HG02884 (cell line): ENCODE measurements around the gene SH3D19.
"Not testable (repeated sequence)": the region's sequence is repeated elsewhere in the genome, so short reads cannot be mapped to it uniquely, and the experiment has no call there.

Experiments
- ATAC-seq: cut with Tn5 transposase; IDR thresholded peaks from one replicate; pipeline ENCODE4 v1.9.1; 2021; ENCODE audit warnings: mild to moderate bottlenecking, moderate library complexity; ENCODE audit not compliant: unreplicated experiment

SH3D19 gene

DNA sequence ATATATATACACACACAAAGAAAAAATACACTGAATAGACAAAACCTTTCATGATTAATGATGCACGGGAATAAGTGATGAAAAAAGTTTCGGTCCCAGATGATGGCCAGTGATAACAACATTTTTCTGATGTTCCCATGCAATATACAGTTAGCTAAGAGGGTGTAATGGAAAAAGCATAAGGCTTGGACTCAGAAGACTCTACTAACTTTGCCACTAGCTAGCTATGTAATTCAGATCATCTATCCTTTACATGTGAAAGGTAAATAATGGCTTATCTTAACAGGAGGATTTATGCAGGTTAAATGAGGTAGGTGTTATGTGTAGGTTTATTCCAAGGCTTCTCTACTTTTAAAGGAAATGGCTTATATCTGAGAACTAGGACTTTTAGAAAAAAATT is 221.6 kb downstream of the SH3D19 start:
- ATAC-seq, result no peak

DNA sequence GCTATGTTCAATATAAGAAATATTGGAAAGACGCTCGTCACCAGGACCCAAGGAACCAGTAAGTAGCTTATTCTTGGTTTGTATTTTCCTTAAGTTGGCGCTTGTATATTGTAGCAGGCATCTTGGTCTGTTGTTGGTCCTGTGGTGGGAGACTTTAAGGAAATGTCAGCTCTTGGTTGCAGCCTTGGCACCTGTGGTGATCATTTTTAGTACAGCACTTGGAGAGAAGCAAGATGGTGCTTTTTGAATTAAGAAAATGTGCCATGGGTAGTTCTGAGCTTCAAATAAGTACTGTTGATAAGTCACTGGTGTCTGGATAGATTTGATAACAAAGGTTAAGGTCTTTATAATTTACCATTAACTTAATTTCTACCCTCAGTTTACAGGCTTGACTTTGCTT is 224.9 kb downstream of the SH3D19 start:
- no peak for ATAC-seq

DNA sequence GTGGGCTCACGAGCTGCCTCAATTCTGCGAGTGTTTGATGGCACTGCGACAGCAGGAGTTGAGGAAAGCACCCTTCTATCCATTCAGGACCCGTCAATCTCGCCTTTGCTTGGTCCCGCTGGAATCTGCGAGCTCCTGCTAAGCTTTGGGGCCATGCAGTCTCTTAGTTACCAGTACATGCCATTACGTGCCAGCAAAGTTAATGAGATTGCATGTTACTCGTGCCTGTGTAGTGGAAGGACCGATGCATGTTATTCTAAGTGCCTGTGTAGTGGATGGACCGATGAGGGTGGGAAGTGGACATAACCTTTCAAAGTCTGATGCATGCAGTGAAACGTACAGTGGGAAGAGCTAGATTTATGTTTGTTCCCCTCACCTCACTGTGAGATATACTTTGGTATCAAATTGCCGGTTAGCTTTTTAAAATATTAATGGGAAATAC is 225.4 kb downstream of the SH3D19 start:
- ATAC-seq, result no peak

DNA sequence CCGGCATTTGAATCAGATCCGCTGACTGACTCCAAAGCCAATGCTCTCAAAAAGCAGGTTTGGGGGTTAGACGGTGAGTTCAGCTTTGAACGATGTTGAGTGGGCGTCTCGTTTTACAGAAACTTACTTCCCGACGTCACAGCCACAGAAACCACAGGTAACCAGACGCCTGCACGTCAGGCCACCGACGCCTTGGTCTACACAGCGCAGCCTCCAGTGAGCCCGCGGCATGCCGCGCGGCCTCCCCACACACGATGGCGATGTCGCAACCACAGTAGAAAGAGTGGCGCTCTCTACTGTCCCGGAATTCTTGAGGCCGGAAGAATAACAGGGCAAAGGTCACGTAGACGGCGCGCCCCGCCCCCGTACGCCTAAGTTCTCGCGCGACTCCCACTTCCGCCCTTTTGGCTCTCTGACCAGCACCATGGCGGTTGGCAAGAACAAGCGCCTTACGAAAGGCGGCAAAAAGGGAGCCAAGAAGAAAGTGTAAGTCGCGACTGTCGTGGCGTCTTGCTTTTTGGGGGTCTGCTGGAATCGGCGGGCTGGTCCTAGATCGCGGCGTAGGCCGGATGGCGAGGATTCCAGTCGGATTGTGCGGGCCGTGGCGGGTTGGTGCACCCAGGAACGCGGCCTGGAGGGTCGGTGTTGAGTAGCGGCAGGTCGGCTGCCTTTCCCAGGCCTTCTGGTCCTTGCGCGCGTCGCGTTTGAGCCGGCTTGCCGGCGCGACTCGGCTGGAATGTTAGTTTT is 226.0 kb downstream of the SH3D19 start, which contains the start of gene RPS3A:
Gene RPS3A, plus strand, starts transcription at position 400 of the 747 bp plus-strand sequence. Its CDS starts 25 bp downstream, at position 425.
- ATAC-seq, result peak; percentile 91

DNA sequence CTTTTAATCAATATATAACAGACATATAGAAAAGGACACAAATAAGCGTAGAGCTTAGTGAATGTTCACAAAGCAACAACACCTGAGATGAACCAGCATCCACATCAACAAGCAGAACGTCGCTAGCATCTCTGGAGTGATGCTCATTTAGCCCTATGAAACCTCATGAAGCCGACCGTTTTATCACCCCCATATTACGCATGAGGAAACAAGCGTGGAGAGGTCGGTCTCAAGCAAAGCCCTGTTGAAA is 226.5 kb downstream of the SH3D19 start:
- no peak for ATAC-seq

DNA sequence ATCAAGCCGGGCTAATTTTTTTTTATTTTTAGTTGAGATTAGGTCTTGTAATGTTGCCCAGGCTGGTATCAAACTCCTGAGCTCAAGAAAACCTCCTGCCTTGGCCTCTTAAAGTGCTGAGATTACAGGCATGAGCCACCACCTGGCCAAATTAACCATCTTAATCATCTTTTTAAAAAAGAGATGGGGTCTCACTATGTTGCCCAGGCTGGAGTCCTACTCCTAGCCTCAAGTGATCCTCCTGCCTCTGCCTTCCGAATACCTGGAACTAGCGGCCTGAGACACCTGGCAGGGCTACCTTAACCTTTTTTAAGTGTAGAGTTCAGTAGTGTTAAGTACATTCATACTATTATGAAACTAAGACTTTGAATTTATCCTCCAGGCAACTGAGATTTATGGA is 227.6 kb downstream of the SH3D19 start:
- ATAC-seq, result no peak

DNA sequence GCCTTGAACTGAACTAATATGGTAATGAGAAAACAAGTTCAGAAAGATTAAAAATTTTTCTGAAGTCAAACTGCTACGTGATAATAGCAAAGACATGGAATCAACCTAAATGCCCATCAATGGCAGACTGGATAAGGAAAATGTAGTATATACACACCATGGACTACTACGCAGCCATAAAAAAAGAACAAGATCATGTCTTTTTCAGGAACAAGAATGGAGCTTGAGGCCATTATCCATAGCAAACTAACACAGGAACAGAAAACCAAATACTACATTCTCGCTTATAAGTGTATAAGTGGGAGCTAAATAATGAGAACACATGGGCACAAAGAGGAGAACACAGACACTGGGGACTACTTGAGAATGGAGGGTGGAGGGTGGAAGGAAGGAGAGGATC is 230.3 kb downstream of the SH3D19 start:
- no peak for ATAC-seq

DNA sequence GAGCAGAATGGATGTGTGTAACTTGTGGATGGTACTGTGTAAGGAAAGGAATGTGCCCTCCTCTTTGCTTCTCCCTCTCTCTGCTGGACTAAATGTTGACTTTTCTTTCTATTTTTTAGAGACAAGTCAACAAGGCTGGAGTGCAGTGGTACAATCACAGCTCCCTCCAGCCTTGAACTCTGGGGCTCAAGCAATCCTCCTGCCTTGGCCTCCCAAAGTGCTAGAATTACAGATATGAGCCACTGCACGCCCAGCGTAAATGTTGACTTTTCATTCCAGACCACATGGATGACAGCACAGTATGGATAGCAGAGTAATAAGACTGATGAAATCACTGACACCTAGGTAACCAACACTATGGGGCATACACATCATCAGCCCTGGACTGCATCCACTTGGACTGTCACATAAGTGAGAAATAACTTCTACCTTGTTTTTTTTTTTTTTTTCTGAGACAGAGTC is 231.1 kb downstream of the SH3D19 start:
- no peak for ATAC-seq

DNA sequence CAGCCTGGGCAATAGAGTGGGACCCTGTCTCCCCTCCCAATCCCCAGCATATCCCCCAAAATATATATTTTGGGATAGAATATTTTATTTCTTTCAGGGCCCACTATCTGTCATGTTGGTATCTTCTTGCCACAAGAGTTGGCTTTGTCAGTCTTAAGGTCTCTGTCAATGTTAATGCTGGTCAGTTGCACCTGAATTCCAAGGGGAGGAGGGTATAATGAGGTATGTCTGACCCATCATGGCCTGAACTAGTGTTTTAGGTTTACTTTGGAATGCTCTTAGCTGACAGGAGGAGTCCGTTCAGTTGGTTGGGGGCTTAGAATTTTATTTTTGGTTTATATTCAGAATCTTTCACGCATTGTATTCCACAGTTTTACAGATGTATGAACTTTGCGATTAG is 232.2 kb downstream of the SH3D19 start:
- no peak for ATAC-seq

DNA sequence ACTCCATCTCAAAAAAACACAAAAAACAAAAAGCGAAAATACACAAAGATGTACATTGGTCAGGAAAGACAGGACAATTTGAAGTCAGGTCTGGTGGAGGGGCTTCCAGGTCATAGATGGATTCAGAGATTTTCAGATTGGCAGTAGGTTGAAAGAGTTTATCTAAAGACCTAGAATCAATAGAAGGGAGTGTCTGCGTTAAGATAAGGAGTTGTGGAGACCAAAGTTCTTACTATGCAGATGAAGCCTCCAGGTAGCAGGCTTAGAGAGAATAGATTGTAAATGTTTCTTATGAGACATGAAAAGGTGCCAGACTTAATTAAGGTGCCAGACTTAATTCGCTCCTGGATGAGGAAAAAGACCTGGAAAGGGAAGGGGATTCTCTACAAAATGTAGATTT is 232.9 kb downstream of the SH3D19 start:
- ATAC-seq, result no peak

DNA sequence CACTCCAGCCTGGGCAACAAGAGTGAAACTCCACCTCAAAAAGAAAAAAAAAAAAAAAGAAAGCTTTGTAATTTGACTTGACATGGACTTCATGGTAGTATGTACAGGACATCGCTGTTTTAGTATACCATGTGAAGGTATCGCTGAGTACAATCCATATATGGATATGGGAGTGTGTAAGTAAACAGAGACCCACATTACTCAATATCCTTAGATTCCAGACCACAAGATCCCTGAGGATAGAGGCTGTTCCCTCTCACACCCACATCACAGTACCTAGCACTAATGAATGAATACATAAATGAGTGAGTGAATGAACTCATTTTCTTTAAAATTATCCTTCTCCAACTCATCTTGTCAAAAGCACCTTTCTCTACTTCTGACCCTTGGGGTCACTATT is 234.4 kb downstream of the SH3D19 start:
- no peak for ATAC-seq

DNA sequence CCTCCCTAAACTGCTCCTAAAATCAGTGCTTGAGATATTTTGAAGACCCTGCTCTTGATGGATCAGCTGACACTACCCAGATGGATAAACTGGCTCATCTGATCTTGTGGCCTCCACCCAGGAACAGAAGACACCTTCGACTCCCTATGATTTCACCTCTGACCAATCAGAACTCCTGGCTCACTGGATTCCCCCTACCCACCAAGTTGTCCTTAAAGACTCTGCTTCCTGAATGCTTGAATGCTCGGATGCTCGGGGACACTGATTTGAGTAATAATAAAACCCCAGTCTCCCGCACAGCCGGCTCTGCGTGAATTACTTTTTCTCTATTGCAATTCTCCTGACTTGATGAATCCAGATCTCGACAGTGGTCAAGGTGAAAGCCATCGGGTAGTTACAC is 237.9 kb downstream of the SH3D19 start:
- no peak for ATAC-seq

DNA sequence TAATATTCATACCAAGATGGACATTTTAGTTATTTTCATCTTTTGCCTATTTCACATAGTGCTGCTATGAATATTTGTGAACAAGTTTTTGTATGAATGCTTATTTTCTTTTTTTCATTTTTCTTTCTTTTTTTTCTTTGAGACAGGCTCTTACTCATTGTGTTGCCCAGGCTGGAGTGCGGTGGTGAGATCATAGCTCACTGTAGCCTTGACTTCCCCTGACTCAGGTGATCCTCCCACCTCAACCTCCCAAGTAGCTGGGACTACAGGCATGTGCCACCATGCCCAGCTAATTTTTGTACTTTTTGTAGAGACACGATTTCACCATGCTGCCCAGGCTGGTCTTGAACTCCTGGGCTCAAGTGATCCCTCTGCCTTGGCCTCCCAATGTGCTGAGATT is 247.4 kb downstream of the SH3D19 start:
- ATAC-seq, result not testable (repeated sequence)

DNA sequence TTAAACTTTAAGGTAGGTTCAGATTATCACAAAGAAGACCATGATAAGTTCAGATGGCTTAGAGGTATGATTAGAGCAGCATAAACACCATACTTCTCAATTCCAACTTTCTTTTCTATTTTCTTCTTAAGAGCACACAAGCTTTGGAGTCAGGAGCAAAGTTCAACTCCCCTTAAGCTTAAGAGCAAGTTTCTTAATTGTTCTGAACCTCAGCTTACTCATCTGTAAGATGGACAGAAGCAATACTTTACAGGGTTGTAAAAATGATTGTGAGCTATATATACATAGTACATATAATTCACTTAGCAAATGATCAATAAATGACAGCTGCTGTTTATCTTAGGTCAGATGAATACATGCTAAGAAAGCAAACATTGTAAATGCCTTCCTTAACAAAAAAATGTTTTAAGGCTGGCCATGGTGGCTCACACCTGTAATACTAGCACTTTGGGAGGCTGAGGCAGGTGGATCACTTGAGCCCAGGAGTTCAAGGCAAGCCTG is 250.9 kb downstream of the SH3D19 start:
- ATAC-seq, result no peak
